Activated CD4-positive, alpha-beta T cell treated with anti-CD3 and anti-CD28 coated beads, Interleukin-2, amount 50 U/mL, for 16 hours (primary cell): ENCODE measurements around the gene B3GLCT.
A peak's percentile ranks its signal among the peaks of the same experiment; 100 is the strongest.
"Not testable (repeated sequence)": the region's sequence is repeated elsewhere in the genome, so short reads cannot be mapped to it uniquely, and the experiment has no call there.

ENCODE experiments used
- DNase-seq: peaks from one replicate; pipeline ENCODE4 v3.0.0-alpha.2; 2020

Gene B3GLCT

DNA sequence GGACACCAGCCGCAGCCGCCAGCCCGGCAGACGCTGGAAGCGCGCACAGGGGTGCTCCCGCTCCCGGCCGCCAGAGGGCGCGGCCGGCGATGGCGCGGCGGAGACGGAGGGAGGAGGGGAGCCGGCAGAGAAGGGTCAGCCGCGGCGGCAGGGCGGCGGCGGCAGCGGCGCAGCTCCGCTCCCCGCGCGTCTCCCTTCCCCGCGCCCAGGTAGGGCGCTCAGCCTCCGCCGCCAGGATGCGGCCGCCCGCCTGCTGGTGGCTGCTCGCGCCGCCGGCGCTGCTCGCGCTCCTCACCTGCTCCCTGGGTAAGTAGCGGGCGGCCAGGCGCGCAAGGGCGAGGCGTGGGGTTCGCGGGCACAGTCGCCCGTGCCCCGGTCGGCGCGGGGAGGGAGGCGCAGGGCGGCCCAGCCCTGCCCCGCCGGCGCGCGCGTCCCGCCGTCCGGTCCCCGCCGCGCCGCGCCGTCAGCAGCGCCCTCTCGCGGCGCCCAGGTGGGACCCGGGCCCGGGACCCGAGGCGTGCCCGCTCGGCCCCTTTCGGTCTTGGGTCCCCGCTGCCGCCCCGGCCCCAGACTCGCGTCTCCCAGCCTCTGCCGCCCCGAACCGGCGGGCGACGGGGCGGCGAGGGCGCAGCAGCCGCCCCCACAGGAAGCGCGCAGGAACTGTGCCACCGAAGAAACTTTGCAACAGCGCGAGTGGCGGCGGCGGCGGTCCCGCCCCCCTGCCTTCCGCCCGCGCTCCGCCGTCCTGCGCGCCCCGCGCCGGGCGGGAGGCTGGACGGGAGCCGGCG lies at the start of gene B3GLCT:
TSS of gene B3GLCT (plus strand) at position 127 of the 788 bp plus-strand sequence. CDS start at position 237, 110 bp downstream.
- peak; percentile 83 for DNase-seq

DNA sequence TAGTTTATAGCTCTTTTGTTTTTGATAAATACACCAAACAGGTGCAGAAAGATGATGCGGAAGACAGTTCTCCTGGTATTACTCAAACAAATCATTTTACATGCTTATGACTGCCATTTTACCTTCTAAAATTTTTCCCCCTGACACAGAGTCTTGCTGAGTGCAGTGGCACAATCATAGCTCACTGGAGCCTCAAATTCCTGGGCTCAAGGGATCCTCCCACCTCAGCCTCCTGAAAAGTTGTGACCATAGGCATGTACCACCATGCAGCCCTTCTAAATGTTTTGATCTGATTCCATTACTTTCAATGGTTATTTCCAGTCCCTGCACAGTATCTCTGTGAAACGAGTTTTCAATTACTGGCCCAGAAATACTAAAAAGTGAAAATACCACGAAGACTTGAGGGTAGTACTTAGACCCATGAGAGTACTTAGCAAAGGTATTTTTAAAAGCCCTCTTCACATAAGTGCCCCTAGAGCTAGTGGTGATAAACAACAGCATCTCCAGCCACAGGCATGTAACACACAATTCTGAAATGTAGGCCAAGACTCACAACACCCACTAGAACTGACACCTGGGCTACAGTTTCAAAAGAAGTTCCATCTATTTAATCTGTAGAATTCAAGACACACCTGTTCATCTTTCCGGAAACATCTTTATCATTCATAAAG lies 49.3 kb upstream of the B3GLCT start:
- no peak for DNase-seq

DNA sequence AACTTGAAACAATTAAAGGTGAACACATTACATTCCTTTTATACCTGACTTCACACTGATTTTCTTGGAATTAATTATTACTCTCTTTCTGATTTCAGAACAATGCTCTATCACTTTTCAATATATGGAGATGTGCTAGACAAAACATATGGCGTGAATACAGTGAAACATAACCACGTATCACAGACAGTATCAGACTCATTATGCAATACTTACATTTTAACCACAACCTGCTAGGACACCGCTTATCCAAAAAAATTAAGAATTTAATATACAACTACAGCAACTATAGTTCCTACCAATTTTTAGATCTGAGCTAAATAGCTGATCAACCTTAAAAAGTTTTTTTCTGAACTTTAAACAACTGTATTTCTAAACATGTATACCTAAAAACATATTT lies 47.9 kb upstream of the B3GLCT start:
- DNase-seq = no peak

DNA sequence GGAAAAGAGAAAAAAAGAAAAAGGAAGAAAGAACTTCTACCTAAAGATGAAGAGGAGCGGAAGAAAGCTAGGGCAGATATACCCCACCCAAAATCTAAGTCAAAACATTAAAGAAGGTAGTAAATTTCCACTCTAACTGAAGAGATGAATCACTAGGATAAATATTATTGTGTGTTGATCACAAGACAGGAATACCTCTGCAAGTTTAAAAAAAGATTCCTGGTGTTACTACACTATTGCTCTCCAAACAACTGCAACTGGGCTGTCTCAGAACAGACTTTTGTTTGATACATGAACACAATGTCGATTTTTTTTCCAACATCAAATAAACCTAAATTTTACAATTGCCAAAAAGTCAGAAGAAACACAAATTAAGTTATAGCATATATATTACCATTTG lies 44.8 kb upstream of the B3GLCT start:
- no peak for DNase-seq

DNA sequence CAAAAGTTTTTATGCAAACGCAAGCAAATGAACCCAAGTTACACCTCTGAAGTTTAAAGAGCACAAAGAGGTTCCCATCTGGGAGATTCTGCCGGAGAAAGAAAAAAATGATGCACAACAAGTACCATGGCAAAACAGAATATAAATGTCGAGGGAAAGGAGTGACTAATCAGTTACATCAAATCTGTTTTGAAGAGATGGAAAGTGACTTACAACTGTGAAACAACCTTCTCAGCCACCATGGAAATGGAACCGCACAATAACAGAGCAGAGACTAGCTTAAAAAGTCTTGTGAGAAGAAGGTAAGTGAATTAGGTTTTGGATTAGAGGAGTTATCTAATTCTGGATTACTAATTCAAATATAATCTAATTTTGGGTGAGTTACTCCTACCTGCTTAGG lies 40.5 kb upstream of the B3GLCT start:
- DNase-seq = peak; percentile 41

DNA sequence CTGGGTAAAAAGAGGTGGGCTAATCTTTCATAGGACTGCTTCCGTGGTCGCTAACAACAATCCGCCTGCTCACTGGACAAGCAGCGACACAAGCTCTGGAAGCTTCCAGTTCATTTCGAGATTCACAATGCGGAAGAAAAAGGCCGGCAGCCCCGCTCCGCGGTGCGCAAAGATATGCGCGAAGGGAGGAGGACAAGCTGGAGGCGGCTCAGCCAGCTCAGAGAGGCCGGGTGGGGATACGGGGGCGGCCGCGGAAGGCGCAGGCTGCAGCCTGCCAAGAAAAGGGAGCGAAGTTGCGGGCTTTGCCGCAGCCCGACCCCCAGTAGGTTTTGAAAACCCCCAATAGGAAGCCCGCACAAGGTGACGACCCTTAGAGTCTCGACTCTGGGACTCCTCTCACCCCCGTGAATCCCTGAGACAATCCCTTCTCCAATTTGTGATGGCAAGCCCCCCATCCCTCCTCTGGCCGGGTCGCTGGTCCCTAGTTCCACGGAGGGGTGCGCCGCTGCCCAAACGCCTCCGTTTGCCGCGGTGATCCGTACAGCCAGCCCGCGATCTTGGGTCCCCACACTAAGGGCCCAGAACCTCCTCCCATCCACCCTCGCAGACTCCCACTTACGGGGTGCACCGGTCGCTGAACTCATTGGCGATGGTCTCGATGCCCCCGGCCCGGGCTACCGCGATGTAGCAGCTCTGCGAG lies 38.8 kb upstream of the B3GLCT start:
- peak; percentile 76 for DNase-seq

DNA sequence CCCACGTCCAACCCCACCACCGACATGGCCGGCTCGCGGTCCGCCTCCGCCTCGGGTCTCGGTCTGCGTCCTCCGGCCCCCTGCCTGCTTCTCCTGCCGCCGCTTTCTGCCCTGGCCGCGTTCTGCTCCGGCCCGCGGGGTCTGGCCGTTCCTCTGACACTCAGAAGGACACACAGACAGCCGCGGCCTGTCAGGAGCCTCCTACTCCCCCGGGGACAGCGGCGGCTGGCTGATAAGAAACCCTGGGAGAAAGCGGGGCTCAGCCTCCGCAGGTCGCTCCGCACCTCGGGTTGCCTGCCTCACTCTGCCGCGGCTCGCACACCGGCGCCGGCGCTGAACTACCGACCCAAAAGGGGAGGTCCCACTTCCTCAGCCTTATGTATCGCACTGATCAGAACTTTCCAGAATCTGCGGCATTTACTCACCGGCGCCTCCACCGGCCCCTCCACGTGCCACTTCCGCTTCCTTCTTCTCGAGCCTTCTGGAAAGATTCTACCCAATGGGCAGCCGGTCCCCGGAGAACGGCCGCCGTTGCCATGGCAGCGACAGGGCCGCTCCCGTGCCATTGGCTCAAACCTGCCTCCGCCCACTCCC lies 38.1 kb upstream of the B3GLCT start, which contains the start of gene HSPH1:
TSS of gene HSPH1 (minus strand) at position 348 of the 594 bp plus-strand sequence. CDS start at position 26, 322 bp downstream.
- DNase-seq = peak; percentile 99

DNA sequence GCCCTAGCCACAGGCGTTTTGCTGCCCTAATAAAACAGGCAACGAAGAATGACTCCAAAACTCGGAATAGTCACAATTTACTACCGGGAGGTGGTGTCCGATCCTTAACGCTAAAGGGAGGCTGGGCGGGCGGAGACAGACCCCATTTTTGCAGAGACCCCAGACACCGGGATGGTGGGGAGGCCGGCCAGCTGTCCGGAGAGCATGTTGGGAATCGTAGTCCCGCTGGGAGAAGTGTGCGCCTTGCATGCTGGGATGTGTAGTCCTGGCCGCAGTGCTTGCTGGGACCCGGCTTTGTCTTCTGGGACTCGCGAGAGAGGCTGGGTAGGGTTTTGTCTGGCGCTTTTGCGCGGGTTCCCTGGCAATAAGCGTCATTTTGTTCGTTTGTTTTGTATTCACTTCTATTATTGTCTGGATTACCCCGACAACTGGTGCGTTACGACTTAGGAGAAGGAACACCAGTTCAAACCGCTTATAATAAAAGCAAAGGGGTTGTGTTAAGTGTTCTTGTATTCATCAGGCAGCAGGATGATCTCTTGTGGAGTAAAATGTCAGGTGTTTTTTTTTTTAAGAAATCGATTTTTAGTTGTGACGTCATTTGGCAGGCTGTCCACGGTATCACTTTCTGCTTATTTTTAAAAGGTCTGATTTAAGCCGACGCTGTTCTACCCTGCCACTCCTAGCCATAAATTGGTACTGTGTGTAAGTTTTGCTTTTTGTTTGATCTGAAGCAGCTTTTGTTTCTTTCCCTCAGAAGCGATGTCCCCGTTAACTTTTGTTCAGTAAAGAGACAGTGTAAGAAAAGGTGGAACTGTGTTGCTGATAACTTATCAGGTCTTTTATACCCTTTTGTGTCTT lies 37.4 kb upstream of the B3GLCT start:
- peak; percentile 98 for DNase-seq

DNA sequence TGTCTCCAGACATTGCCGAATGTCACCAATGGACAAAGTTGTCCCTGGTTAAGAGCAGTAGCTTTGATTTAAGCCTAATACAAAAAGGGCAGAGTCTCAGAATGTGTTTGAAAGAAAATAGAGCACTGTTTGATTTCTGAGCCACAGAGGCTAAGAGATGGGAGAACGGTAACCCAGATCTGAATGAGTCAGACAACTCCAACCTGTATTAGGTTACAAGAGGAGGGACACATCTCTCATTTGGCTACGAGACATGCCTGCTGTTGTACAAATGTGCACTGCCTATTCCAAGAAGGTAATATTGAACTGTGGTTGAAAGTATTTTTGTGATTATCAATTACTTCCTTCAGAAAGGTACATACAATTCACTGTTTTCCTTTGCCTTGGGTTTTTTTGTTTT lies 33.2 kb upstream of the B3GLCT start:
- DNase-seq = no peak

DNA sequence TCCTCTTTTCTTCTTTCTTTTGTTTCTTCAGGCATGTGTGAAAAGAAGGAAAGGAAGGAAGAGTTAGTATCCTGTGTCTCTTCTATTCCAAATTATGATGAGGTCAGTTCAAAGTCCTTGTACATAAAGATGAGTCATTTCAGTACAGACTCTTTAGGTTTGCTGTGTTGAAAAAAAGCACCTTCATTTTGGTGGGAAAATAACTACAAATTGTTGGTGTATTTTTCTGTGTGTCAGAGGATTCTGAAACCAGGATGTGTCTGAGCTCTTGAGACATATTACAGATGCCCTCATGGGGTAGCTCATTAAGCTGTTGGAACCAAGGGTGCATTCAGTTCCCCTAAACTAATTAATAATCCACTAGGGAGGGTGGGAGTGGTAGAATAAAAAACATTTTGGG lies 32.3 kb upstream of the B3GLCT start:
- DNase-seq = peak; percentile 33

DNA sequence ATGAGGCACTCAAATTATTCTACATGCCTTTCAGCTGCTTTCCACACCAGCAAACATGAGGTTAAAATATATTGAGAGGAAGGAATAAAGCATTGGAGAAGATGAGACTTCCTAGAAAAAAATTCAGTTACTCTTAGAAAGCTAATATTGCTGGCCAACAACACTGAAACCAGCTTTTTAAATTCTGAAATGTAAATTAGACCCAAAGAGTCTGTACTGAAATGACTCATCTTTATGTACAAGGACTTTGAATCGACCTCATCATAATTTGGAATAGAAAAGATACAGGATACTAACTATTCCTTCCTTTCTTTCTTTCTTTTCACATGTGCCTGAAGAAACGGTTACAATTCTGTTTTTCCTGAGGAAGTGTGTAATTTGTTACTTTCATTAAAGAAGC lies 31.6 kb upstream of the B3GLCT start:
- DNase-seq = no peak

DNA sequence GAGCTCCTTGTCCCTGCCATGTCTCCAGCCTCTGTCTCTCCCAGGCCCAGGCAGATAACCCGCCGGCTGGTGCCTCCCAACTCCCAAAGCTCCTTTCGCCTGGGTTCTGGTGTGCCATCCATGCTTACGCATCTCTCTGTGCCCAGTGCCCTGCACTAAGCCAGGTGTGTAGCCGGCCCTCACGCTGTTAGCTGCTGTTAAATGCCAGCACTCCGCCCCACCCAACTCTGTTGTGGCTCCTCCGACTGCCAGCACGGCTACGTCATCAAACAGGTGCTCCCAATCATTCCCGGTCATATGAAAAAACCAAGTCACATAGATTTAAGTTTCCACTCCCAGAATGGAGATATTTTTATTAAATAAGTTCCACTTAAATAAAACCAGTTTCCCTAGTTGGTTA lies 31.0 kb upstream of the B3GLCT start:
- no peak for DNase-seq

DNA sequence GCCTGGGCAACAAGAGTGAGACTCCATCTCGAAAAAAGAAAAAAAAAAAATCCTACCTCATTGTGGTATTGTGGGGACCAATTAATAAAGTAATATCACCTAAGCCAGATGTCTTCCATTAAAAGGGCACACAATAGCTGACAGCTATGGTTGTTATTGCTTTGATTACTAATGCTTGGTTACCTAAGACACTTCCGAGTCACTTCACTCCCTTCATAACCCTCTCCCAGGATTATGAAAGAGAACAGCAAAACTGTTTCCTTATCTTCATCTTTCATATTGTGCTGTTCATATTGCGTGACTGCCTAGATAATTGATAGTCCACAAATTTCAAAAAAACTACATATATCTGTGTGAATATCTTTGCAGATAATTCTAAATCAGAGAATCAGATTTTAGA lies 27.8 kb upstream of the B3GLCT start:
- no peak for DNase-seq

DNA sequence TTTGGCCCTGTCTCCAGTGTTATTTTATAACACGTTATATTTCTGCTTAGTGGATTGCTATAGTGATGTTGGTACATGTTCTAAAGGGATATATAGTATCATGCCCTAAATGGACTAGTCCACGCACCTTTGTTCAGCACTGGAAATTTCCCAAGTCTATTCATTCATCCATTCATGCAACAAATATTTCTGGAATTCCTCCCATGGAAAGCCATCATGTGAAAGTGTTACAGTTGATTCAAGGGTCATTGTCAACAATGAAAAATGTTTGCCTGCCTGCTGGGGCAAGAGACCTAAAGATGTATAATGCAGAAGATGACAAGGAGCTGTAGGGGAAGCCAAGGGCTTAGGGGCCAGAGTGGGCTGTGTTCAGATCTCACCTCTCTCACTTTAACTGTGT lies 27.2 kb upstream of the B3GLCT start:
- no peak for DNase-seq

DNA sequence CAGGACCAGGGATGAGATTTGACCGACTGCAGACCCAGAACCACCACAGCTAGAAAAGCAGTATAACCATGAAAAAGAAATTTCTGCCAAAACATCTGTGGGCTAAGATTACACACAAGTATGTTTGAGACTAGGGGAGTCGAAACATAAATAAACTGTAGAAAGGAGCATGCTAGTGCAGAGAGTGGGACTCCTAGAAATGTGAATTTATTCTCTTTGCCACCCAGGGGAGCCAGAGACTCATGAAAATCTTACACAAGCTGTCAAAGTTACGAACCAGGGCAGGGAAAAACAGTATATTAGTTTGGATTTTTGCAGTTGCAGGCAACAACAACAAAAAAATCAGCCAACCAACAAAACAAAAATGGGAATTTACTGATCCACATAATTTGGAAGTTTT lies 25.8 kb upstream of the B3GLCT start:
- no peak for DNase-seq

DNA sequence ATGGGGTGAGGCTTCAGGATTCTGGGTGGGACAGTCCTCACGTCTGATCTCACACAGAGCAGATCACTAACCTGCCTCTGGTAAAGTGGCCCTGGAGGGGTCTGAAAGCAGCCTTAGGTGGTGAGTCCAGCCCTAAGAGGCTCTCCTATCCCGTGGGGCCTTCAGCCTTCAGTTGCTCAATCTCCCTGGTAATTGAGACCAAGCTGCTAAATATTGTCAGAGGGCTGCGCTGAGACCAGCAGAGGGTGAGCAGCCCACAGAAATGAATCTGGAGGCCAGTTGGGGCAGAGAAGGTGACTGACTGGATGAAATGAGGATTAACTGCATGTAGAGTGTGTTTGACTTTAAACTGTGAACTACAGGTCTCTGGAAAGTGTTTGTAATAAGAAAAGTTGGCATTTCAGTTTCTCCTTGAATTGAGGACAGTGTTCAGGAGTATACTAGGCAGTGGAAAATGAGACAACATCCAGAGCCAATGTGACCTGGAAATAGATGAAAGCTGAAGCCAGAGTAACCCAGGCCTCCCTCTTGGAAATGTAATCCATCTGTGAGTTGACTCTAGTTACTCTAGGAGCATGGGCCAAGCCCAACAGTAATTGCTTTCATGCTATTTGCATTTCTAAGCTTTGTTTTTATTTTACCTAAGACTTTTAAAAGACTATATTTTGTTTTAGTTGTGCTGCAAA lies 23.8 kb upstream of the B3GLCT start:
- DNase-seq = no peak

DNA sequence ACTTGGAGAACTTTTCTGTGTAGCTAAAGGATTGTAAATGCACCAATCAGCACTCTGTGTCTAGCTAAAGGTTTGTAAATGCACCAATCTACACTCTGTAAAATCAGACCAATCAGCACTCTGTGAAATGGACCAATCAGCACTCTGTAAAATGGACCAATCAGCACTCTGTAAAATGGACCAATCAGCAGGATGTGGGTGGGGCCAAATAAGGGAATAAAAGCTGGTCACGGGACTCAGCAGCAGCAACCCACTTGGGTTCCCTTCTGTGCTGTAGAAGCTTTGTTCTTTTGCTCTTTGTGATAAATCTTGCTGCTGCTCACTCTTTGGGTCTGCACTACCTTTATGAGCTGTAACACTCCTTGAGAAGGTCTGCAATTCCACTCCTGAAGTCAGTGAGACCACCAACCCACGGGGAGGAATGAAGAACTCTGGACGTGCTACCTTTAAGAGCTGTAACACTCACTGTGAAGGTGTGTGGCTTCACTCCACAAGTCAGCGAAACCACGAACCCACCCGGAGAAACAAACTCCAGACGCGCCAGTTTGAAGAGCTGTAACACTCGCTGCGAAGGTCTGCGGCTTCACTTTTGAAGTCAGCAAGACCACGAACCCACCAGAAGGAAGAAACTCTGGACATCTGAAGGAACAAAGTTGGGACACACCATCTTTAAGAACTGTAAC lies 21.8 kb upstream of the B3GLCT start:
- not testable (repeated sequence) for DNase-seq

DNA sequence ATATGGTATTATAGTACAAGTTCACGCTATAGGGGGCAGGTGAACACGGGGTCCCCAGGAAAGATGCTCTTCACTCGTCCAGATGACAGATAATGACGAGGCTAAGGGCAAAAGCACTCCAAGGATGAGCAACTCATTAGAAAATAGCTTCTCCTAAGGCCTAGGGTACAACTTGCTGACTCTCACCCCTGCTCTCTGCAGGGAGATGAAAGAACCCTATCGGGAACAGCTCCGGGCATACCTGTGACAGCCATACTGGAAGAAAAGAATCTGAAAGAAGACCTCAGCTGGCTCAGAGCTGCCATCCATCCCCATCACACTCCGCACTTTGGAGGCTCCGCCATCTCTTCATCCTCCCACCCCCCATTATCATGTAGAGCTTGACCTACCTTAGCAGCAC lies 20.5 kb upstream of the B3GLCT start:
- no peak for DNase-seq

DNA sequence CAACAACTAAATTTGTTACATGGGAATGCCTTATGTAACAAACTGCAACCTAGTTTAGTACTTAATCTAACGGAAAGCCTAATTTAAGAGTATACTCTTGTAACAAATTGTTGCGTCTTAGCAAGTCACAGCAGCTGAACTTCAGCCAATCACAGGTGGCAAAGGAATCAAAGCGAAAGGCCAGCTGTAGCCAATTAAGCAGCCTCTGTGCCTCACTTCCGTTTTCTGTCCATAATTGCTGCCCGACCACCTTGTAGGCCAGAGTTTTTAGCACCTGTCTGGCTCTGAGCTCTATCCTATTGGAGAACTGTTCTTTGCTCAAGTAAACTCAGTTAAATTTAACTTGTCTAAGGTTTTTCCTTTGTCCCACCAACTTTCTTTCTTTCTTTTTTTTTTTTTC lies 20.0 kb upstream of the B3GLCT start:
- no peak for DNase-seq

DNA sequence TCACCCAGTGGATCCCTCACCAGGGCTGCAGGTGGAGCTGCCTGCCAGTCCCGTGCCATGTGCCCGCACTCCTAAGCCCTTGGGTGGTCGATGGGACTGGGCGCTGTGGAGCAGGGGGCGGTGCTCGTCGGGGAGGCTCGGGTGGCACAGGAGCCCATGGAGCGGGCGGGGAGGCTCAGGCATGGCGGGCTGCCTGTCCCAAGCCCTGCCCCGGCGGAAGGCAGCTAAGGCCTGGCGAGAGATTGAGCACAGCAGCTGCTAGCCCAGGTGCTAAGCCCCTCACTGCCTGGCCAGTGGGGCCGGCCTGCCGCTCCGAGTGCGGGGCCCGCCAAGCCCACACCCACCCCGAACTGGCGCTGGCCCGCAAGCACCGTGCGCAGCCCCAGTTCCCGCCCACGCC lies 16.8 kb upstream of the B3GLCT start:
- no peak for DNase-seq

DNA sequence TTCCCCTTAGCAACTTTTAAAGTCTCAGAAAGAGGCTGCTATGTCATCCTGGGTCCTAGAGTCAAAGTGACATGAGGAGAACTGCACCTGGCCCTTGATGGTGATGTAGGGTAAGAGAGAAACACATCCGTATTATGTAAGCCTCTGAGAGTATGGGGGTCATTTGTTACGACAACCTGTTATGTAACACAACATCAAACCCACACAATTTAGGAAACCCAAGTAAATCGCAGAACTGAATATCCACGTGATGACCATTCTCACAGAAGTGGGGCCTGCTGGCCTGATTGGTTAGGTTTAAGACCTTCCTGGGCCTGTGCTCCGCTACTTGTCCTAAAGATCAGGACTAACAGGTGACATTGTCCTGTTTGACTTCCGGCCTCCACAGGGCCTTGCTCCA lies 15.3 kb upstream of the B3GLCT start:
- DNase-seq = no peak
